GM18517 (cell line): Measurements from ENCODE around the gene HSPBAP1.

Experiments used
- ATAC-seq: cut with Tn5 transposase; IDR thresholded peaks from one replicate; pipeline ENCODE4 v1.9.1; 2021; ENCODE audit warnings: mild to moderate bottlenecking, moderate library complexity; ENCODE audit not compliant: unreplicated experiment

HSPBAP1 gene

GRCh38 chr3:122793568-122794416 is at the start of gene HSPBAP1:
Gene HSPBAP1, minus strand, starts transcription at chr3:122793831. Its CDS starts 151 bp downstream, at chr3:122793680.
- peak; percentile 47 for ATAC-seq

DNA sequence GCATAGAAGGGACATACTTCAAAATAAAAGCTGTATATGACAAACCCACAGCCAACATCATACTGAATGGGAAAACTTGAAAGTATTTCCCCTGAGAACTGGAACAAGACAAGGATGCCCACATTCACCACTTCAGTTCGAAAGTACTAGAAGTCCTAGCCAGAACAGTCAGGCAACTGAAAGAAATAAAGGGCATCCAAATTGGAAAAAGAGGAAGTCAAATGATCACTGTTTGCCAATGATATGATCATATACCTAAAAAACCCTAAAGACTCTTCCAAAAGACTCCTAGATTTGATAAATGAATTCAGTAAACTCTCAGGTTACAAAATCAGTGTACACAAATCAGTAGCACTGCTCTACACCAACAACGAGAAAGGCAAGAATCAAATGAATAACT is 42.0 kb upstream of the HSPBAP1 start:
- ATAC-seq = no peak

GRCh38 chr3:122828281-122828680 is 34.6 kb upstream of the HSPBAP1 start:
- no peak for ATAC-seq

- ATAC-seq = no peak
These were observed 32.6 kb upstream of the HSPBAP1 start for GRCh38 chr3:122826278-122826677.

DNA sequence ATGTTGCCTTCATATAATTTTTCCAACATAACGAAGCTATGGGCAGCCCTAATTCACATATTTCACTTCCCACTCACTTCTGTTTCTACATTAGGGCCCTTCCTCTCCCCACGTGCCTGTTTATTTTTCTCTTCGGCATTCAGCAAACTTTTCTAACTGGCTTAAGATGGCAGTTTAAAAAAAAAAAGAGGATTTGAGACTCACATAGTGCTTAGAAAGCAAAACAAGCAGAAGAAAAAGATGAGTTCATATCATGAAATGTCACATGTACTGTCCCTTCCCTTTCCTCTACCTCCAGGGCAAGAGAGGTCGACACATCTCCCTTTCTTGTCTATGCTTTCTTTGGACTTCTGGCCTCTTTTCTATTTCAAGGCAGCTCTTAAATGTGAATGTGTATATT is 31.8 kb upstream of the HSPBAP1 start:
- ATAC-seq = no peak

- ATAC-seq = no peak
These were observed 31.1 kb upstream of the HSPBAP1 start for GRCh38 chr3:122824465-122825381.

- no peak for ATAC-seq
These were observed 23.0 kb upstream of the HSPBAP1 start for GRCh38 chr3:122816587-122816986.

DNA sequence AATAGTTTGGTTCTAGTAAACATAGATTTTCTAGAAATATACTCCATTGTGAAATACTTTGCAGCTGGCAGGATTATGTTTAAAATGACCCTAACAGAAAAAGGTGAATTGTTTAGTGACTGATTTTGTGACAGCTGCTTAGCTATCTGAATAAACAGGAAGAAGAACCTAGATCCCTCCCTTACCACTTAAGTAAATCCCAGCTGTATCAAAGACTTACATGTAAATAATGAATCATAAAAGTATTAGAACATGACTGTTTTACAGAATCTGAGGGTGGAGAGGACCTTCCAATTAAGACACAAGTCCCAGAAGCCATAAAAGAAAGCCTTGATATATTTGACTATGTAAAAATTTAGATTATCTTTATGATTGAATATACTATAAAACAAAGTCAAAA is 17.1 kb upstream of the HSPBAP1 start:
- no peak for ATAC-seq

- no peak for ATAC-seq
These were observed 10.3 kb upstream of the HSPBAP1 start for GRCh38 chr3:122803977-122804376.

DNA sequence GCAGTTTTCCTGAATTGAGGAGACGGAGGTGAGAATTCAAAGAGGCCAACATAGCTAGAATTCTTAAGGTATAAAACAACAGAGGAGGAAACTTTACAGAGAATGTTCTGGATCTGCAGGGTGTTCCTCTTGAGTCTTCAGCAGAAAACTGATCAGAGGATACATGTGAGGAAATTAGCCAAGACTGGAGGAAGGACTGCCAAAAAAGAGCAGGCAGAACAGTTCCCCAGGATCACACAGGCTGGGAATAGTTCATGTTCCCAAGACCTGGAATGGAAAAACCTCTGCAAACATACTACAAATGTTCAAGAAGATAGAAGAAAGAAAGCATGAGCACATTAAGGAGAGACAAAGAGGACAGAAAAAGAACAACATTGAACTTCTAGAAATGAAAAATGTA is 8.7 kb upstream of the HSPBAP1 start:
- no peak for ATAC-seq

- no peak for ATAC-seq
These were observed 7.1 kb upstream of the HSPBAP1 start for GRCh38 chr3:122800706-122801237.

DNA sequence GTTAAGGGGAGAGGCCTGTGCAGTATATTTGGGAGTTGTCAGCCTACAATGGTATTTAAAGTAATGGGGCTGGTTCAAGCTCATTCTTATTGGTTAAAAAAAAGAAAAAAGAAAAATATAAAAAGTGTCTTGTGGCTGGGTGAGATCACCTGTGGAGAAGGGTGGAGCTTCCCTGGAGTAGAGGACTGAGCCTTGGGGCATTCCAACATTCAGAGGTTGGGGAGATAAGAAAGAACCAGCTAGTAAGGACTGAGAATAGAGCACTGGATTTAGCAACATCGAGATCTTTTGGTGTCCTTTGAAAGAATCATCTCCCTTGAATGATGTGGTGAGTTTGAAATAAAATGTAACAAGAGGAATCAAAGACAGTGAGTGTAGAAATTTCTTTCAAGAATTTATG is 6.4 kb upstream of the HSPBAP1 start:
- ATAC-seq = no peak

DNA sequence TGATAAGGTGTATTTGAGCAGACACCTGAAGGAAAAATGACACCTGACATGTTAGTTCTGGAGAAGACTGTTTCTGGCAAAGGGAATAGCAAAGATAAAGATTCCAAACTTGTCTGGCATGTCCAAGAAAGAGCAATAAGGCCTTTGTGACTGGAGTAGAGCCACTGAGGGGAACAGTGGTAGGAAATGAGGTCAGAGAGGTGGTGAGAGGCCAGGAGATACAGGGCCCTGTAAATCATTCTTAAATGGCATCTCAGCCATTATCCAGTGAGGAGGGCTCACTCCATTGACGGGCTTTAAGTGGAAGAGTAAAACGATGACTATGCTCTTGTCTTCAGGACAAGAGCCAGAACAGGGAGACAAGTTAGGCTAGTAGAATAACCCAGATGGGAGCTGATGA is 5.7 kb upstream of the HSPBAP1 start:
- ATAC-seq = no peak

DNA sequence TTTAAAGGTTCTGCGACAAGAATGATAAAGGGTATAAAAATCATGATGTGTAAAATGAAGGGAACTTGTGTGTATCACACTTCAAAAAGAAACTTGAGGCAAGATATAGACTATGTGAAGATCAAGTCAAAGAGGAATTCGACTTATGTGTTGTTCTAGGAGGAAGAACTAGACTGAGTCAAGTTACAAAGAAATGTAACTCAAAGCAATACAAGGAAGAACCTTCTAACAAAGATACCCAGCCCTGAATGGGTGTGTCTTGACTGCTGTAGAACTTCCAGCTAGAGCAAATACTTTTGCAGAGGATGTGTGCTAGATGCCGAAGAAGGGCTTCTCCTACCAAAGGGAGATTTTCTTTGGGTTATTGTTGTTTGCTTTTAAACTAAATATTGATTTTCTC is 3.7 kb upstream of the HSPBAP1 start:
- ATAC-seq = no peak

- no peak for ATAC-seq
These were observed 2.1 kb upstream of the HSPBAP1 start for GRCh38 chr3:122795674-122796195.

DNA sequence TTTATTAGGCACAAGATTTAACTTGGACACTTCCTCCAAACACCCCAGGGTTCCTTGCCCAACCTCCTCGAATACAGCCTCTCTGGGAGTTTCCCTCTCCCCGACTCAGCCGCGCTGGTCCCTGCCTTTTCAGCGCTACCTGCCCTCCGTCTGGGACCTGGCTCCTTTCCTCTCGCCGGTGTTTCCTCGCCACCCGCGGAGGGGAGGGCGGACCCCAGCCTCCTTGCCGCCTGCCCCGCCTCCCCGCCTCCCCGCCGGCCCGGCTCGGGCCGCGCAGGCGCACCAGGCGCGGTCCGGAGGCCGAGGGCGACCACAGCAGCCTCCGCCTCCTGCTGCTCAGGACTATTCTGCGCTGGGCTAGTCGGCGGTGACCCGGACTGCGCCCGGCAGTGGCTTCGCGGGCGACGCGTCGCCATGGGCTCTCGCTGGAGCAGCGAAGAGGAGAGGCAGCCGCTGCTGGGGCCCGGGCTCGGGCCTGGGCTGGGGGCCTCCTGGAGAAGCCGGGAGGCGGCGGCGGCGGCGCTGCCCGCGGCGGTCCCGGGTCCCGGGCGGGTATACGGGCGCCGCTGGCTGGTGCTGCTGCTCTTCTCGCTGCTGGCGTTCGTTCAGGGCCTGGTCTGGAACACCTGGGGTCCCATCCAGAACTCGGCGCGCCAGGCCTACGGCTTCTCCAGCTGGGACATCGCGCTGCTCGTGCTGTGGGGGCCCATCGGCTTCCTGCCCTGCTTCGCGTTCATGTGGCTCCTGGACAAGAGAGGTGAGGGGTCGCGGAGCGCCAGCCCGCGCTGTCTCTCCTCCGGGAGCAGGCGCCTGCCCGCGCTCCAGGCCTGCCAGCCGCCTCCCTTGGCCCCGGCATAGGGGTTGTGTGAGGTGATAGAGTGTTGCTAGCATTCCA is 1.4 kb upstream of the HSPBAP1 start, which contains the start of gene SLC49A4:
SLC49A4 (plus strand) TSS at position 291 of the 895 bp plus-strand sequence; CDS start at position 415, 124 bp downstream.
- ATAC-seq = peak; percentile 81

DNA sequence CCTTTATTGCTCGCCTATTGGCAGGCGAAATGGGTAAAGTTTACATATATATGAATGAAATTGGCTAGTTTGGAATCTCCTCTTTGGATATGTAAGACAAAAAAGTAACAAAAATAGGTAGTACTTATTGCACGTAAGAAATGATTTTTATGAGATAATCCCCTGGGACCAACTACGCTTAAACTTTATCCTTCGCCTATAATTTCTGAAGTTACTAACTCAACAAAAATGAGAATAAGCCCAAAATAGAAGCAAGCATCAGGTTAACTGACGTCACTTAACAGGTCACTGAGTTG is 800 bp upstream of the HSPBAP1 start:
- ATAC-seq = no peak

GRCh38 chr3:122789585-122790273 is 3.9 kb downstream of the HSPBAP1 start:
- no peak for ATAC-seq

DNA sequence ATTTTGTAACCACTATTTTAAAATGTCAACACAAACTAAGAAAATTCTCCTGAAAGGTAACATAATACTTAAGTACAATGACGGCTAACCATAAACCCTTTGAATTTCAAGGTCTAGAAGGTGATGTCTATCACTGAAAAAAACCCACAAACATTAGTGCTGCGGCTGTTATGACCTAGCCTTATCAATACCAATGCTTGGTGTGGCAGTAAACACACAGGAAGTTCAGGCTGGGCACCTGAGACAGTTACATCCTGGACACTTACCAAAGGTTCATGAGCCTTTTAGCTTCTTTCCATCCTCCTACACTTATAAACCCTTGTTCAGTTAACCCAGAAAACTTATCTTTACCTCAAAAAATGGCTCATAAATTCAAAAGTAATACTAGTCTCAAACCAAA is 5.8 kb downstream of the HSPBAP1 start:
- no peak for ATAC-seq

- ATAC-seq = no peak
These were observed 7.6 kb downstream of the HSPBAP1 start for GRCh38 chr3:122786066-122786465.
